Cardiac fibroblast (primary cell): ENCODE data around the gene GRM5.
"Not testable (repeated sequence)": the region's sequence is repeated elsewhere in the genome, so short reads cannot be mapped to it uniquely, and the experiment has no call there.

Experiments
- DNase-seq, 2 donors: peaks; one replicate each; pipeline versions ENCODE4 v3.0.0 to v3.0.0-alpha.2; 2010; ENCODE audit warnings: low read depth in 2 of 2
- H3K4me3 ChIP-seq, 2 donors: replicated peaks in 1 of 2; 1 replicate in 1 of 2; 2 replicates in 1 of 2; pipeline ENCODE4 v1.5.1; 2011; ENCODE audit warnings: low read depth in 2 of 2, low read length in 2 of 2, mild to moderate bottlenecking in 2 of 2, moderate library complexity in 1 of 2
- TF ChIP-seq, protein P1 (sequence below): IDR thresholded peaks from one replicate; pipeline ENCODE4 v1.5.1; 2011; ENCODE audit warnings: low read depth, mild to moderate bottlenecking, low read length, inconsistent platforms

GRM5 gene

DNA sequence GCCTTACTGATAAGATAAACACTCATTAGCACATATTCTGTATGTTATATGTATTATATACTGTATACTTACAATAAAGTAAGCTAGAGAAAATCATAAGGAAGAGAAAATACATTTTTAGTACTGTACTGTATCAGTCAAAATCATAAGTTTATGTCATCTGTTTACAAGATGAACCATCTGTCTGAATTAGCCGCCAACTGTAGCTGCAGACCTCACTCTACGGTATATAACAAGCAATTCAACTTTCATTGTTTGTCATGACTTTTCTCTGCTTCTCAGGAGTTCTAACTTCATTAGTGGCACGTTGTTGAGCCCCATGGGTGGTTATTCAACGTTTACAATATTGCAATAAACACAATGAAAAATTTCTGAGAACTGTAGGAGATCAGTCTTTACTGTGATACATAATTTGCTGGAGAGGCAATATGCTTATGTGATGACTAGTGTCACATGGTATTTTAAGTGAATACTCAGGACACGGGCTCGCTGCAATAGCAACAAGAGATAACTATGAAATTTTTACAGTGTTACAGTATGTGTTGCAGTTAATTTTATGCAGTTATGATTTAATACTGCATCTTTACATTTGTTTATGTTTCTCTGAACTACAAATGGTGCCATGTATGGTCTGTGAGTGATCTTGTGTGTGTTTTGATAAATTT lies 596.1 kb downstream of the GRM5 start:
- no peak overlapping the region for H3K4me3 ChIP-seq
- TF ChIP-seq, protein P1, sequence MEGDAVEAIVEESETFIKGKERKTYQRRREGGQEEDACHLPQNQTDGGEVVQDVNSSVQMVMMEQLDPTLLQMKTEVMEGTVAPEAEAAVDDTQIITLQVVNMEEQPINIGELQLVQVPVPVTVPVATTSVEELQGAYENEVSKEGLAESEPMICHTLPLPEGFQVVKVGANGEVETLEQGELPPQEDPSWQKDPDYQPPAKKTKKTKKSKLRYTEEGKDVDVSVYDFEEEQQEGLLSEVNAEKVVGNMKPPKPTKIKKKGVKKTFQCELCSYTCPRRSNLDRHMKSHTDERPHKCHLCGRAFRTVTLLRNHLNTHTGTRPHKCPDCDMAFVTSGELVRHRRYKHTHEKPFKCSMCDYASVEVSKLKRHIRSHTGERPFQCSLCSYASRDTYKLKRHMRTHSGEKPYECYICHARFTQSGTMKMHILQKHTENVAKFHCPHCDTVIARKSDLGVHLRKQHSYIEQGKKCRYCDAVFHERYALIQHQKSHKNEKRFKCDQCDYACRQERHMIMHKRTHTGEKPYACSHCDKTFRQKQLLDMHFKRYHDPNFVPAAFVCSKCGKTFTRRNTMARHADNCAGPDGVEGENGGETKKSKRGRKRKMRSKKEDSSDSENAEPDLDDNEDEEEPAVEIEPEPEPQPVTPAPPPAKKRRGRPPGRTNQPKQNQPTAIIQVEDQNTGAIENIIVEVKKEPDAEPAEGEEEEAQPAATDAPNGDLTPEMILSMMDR, result no peak
- peak in 1 of 2 donors; percentile 34 for DNase-seq

DNA sequence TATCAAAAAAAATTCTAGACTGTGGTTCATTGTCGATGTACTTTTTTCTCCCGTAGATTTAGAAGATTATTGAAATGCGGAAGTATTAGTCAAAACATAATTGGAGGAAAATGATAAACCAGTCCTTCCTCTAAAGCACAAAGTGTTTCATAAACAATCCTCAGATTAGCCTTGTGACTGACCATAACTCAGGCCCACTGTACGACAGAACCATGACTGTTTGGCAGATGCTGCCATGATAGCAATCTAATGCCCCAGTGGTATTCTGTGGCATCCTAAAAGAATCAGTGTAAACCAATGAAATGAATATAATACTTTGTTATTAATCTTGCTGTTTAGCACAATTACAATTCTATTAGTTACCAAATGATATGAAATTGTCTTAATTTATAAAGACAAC lies 601.3 kb downstream of the GRM5 start:
- DNase-seq, result no peak
- TF ChIP-seq, protein P1, result no peak
- no peak overlapping the region for H3K4me3 ChIP-seq

DNA sequence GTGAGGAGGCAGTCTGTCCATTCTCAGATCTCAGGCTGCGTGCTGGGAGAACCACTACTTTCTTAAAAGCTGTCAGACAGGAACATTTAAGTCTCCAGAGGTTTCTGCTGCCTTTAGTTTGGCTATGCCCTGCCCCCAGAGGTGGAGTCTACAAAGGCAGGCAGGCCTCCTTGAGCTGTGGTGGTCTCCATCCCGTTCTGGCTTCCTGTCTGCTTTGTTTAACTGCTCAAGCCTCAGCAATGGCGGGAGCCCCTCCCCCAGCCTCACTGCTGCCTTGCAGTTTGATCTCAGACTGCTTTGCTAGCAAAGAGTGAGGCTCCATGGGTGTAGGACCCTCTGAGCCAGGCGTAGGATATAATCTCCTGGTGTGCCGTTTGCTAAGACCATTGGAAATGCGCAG lies 602.5 kb downstream of the GRM5 start:
- not testable (repeated sequence) for H3K4me3 ChIP-seq, DNase-seq

DNA sequence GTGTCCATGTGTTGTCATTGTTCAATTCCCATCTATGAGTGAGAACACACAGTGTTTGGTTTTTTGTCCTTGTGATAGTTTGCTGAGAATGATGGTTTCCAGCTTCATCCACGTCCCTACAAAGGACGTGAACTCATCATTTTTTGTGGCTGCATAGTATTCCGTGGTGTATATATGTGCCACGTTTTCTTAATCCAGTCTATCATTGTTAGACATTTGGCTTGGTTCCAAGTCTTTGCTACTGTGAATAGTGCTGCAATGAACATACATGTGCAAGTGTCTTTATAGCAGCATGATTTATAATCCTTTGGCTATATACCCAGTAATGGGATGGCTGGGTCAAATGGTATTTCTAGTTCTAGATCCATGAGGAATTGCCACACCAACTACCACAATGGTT lies 607.7 kb downstream of the GRM5 start:
- H3K4me3 ChIP-seq, DNase-seq: not testable (repeated sequence)

DNA sequence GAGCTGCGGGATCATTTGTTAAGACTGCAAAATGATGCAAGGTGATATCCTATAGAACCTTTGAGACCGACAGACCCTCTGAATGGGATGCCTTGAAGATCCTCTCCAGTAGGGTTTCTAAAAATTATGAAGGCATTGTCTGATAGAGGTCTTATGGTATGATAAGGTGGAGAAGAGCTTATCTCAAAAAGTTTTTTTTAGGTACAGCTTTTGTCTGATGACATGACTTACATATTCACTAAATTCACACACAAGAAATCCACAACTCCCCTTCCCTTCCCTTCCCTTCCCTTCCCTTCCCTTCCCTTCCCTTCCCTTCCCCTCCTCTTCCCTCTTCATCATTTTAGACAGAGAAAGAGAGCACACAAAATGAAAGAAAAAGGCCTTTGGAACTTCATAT lies 609.8 kb downstream of the GRM5 start:
- no peak overlapping the region for H3K4me3 ChIP-seq
- DNase-seq, result no peak
- TF ChIP-seq, protein P1, result no peak

DNA sequence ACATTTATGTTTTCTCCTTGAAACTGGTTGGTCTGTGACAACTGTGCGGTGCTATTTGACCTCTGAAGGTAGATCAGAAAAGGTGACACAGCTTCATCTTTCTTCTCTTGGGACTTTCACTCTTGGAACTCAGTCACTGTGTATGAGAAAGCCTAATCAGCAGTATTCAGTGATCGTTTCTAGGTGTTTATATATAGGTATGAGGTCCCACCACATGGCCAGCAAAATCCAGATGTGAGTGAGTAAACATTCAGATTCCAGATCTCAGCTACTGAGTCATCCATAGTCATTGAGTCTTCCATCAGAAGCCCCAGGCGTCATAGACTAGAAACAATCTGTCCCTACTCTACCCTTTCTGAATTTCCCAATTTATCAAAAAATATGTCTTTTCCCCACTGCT lies 610.9 kb downstream of the GRM5 start:
- DNase-seq, result peak in 1 of 2 donors; percentile 72
- TF ChIP-seq, protein P1, result no peak
- no peak overlapping the region for H3K4me3 ChIP-seq
